GM12892 (cell line): ENCODE results near the gene CPNE4.

Experiments
- POLR2A ChIP-seq: IDR thresholded peaks from 2 replicates; pipeline ENCODE4 v1.6.1; 2011; ENCODE audit warnings: low read depth, low read length, control low read depth
- POLR2AphosphoS5 ChIP-seq: IDR thresholded peaks from 2 replicates; pipeline ENCODE4 v1.6.1; 2011; ENCODE audit warnings: low read depth, low read length, control low read depth
- TAF1 ChIP-seq: IDR thresholded peaks from 2 replicates; pipeline ENCODE4 v1.6.1; 2011; ENCODE audit warnings: low read depth, mild to moderate bottlenecking, control low read depth, low read length, borderline replicate concordance

GRCh38 chr3:131975047-131975446 lies 59.8 kb downstream of the CPNE4 start:
- TF ChIP-seq TAF1 = no peak
- no peak for TF ChIP-seq POLR2A
- no peak for TF ChIP-seq POLR2AphosphoS5
